GM23338 (cell line): ENCODE data around the gene DNAJB12. TPM values are rescaled to one million over a fixed set of nuclear protein-coding genes. Genes with fewer than 3 reads are reported as not detected.
"Not testable (repeated sequence)": the region's sequence is repeated elsewhere in the genome, so short reads cannot be mapped to it uniquely, and the experiment has no call there.

Experiments used
- ATAC-seq: fragments of 200-7000 bp; cut with Tn5 transposase; 3 replicates; pipeline ENCODE4 v1.9.1; 2020
- DNase-seq: peaks from one replicate; pipeline ENCODE4 v3.0.0-alpha.2; 2015; ENCODE audit warnings: low spot score
- H2AFZ ChIP-seq: fragments of 200-600 bp; sonication (generic); 2 replicates; pipeline ENCODE4 v1.8.0; 2016; ENCODE audit warnings: antibody characterized with exemption, mild to moderate bottlenecking, moderate library complexity
- H3F3A ChIP-seq: fragments of 200-600 bp; sonication (generic); replicated peaks from 2 replicates; pipeline ENCODE4 v1.8.0; 2017; ENCODE audit warnings: antibody characterized with exemption, mixed run types, low read depth
- H3K27ac ChIP-seq: fragments of 200-600 bp; sonication (generic); 2 replicates; pipeline ENCODE4 v1.6.1; 2016; ENCODE audit warnings: low read depth
- H3K27me3 ChIP-seq: fragments of 200-600 bp; sonication (generic); 2 replicates; pipeline ENCODE4 v1.8.0; 2016; ENCODE audit warnings: mild to moderate bottlenecking, mixed run types, moderate library complexity; ENCODE audit not compliant: insufficient read depth
- H3K36me3 ChIP-seq: fragments of 200-600 bp; sonication (generic); 2 replicates; pipeline ENCODE4 v1.8.0; 2016; ENCODE audit warnings: mild to moderate bottlenecking; ENCODE audit not compliant: insufficient read depth
- H3K4me1 ChIP-seq: fragments of 200-600 bp; sonication (generic); 2 replicates; pipeline ENCODE4 v1.8.0; 2016; ENCODE audit warnings: mild to moderate bottlenecking, moderate library complexity; ENCODE audit not compliant: insufficient read depth
- H3K4me2 ChIP-seq: fragments of 200-600 bp; sonication (generic); 2 replicates; pipeline ENCODE4 v1.7.1; 2017; ENCODE audit warnings: mixed run types
- H3K4me3 ChIP-seq: fragments of 200-600 bp; sonication (generic); 2 replicates; pipeline ENCODE4 v1.6.1; 2016; ENCODE audit warnings: mixed run types
- H3K79me2 ChIP-seq: fragments of 200-600 bp; sonication (generic); replicated peaks from 2 replicates; pipeline ENCODE4 v1.8.0; 2017; ENCODE audit warnings: mild to moderate bottlenecking; ENCODE audit not compliant: insufficient read depth
- H3K9me2 ChIP-seq: fragments of 200-600 bp; sonication (generic); 2 replicates; pipeline ENCODE4 v1.8.0; 2017; ENCODE audit not compliant: insufficient read depth
- H4K20me1 ChIP-seq: fragments of 200-600 bp; sonication (generic); replicated peaks from 2 replicates; pipeline ENCODE4 v1.8.0; 2017; ENCODE audit warnings: mild to moderate bottlenecking; ENCODE audit not compliant: insufficient read depth
- H3K27ac Mint-ChIP-seq: 2 replicates; pipeline ENCODE4 v1.8.0; 2020; ENCODE audit warnings: inconsistent platforms, mild to moderate bottlenecking, moderate library complexity, mixed read lengths
- H3K27me3 Mint-ChIP-seq: 3 replicates; pipeline ENCODE4 v1.8.0; 2022; ENCODE audit warnings: low read depth, mild to moderate bottlenecking, moderate library complexity, mixed read lengths, inconsistent platforms; ENCODE audit not compliant: insufficient read depth, poor library complexity
- H3K36me3 Mint-ChIP-seq: 3 replicates; pipeline ENCODE4 v1.8.0; 2021; ENCODE audit warnings: low read depth, mild to moderate bottlenecking, inconsistent platforms, moderate library complexity, mixed read lengths
- H3K4me1 Mint-ChIP-seq: 3 replicates; pipeline ENCODE4 v1.8.0; 2020; ENCODE audit warnings: mild to moderate bottlenecking, inconsistent platforms, mixed read lengths
- H3K4me3 Mint-ChIP-seq: 3 replicates; pipeline ENCODE4 v1.8.0; 2021; ENCODE audit warnings: moderate library complexity, mild to moderate bottlenecking, inconsistent platforms, mixed read lengths
- H3K9me3 Mint-ChIP-seq: 3 replicates; pipeline ENCODE4 v1.8.0; 2020; ENCODE audit warnings: moderate library complexity, mild to moderate bottlenecking, inconsistent platforms, mixed read lengths
- CTCF ChIP-seq, 2 experiments: fragments of 200-600 bp in 1 of 2; sonication (generic) in 1 of 2; conservative IDR thresholded peaks; 2 replicates each; pipeline versions ENCODE4 v1.5.1 to v1.6.1; 2016 to 2017; ENCODE audit warnings: antibody characterized with exemption in 2 of 2, low read depth in 2 of 2, mild to moderate bottlenecking in 2 of 2, moderate library complexity in 1 of 2
- EZH2phosphoT487 ChIP-seq: fragments of 200-600 bp; sonication (generic); IDR thresholded peaks from one replicate; pipeline ENCODE4 v1.8.1; 2018; ENCODE audit warnings: antibody characterized with exemption; ENCODE audit not compliant: unreplicated experiment
- JUNB ChIP-seq: IDR thresholded peaks from one replicate; pipeline ENCODE4 v1.6.1; 2016; ENCODE audit warnings: antibody characterized with exemption; ENCODE audit not compliant: unreplicated experiment
- POLR2AphosphoS5 ChIP-seq: IDR thresholded peaks from 2 replicates; pipeline ENCODE4 v1.6.1; 2016; ENCODE audit warnings: antibody characterized with exemption, low read depth
- ZNF114 ChIP-seq: fragments of 250-450 bp; sonication (Bioruptor Pico); IDR thresholded peaks from 2 replicates; pipeline ENCODE4 v1.5.0; 2020; ENCODE audit warnings: mild to moderate bottlenecking, moderate library complexity
- polyA plus RNA-seq: library from polyadenylated mRNA; unstranded; fragments of >200 nt; fragmentation: Nextera tagmentation; extraction: Ambion mirVana; gene quantifications from 2 replicates; pipeline ENCODE4 v1.2.1, GENCODE V29; 2016
- total RNA-seq: library from RNA; depleted of rRNA; stranded (reverse); fragments of >200 nt; shearing (Covaris generic); gene quantifications from 2 replicates; pipeline ENCODE4 v1.2.3, GENCODE V29; 2014

The DNAJB12 gene
- total and polyA plus RNA-seq, 2 experiments from 2014 or later = 12.8 to 16.0 TPM

- Mint-ChIP-seq H3K27ac (peak overlapping the region; percentile 65; the same call in 1 of the 2 replicates), H3K9me3 (no peaks in the 10 kb centered on the region), H3K36me3 (no peaks in the 10 kb centered on the region), H3K4me1 (peaks cover 24% of the 10 kb centered on the region), H3K4me3 (peak overlapping the region; percentile 74), H3K27me3 (peaks cover 8% of the 10 kb centered on the region)
- H3K27ac ChIP-seq = peak overlapping the region; percentile 72; the same call in 1 of the 2 replicates
- peaks cover 19% of the 10 kb centered on the region for H3F3A ChIP-seq
- H2AFZ ChIP-seq = 0 out of 2 replicates have a peak overlapping the region, but pooled peaks have one; percentile 66
- H3K4me2 ChIP-seq = peak overlapping the region; percentile 87
- H3K4me1 ChIP-seq = peaks cover 23% of the 10 kb centered on the region; the same call in 1 of the 2 replicates
- peak; percentile 10; the same call in 1 of the 2 replicates for TF ChIP-seq POLR2AphosphoS5
- TF ChIP-seq CTCF (conservative IDR thresholded peaks at IDR 0.05; ENCODE audit: low read depth in 2 of 2) = no peak
- H4K20me1 ChIP-seq = no peaks in the 10 kb centered on the region
- DNase-seq = peak; percentile 28
- H3K79me2 ChIP-seq = no peaks in the 10 kb centered on the region
- peak overlapping the region; percentile 89 for H3K4me3 ChIP-seq
- no peaks in the 10 kb centered on the region for H3K36me3 ChIP-seq
- H3K27me3 ChIP-seq = no peaks in the 10 kb centered on the region
- H3K9me2 ChIP-seq = no peaks in the 10 kb centered on the region
- ATAC-seq = peak; percentile 4
These were observed 57.4 kb downstream of the DNAJB12 start for GRCh38 chr10:72297281-72297804.

GRCh38 chr10:72296829-72297280 is 57.9 kb downstream of the DNAJB12 start:
- not testable (repeated sequence) for DNase-seq, H3K27me3 Mint-ChIP-seq, H3K9me3 Mint-ChIP-seq, H3K27me3 ChIP-seq, H3K79me2 ChIP-seq, H4K20me1 ChIP-seq, H2AFZ ChIP-seq, H3K9me2 ChIP-seq, H3K36me3 Mint-ChIP-seq, H3K36me3 ChIP-seq, ATAC-seq
- peaks cover 19% of the 10 kb centered on the region for H3F3A ChIP-seq
- H3K4me1 Mint-ChIP-seq = peaks cover 24% of the 10 kb centered on the region
- peaks cover 23% of the 10 kb centered on the region; the same call in 1 of the 2 replicates for H3K4me1 ChIP-seq
- peak overlapping the region; percentile 87 for H3K4me2 ChIP-seq
- H3K27ac Mint-ChIP-seq = peak overlapping the region; percentile 56; the same call in 1 of the 2 replicates
- peak overlapping the region; percentile 74 for H3K4me3 Mint-ChIP-seq
- H3K27ac ChIP-seq = peak overlapping the region; percentile 72; the same call in 1 of the 2 replicates
- H3K4me3 ChIP-seq = peak overlapping the region; percentile 89

- peak overlapping the region; percentile 62; the same call in 1 of the 2 replicates for H3K27ac Mint-ChIP-seq
- TF ChIP-seq POLR2AphosphoS5 (no peak; the same call in 1 of the 2 replicates), EZH2phosphoT487 (no peak), JUNB (no peak), ZNF114 (no peak)
- H2AFZ ChIP-seq = no peak overlapping the region
- peaks cover 20% of the 10 kb centered on the region for H3K4me1 Mint-ChIP-seq
- peaks cover 19% of the 10 kb centered on the region for H3F3A ChIP-seq
- no peak overlapping the region; the same call in 2 of the 3 replicates for H3K4me3 Mint-ChIP-seq
- H3K27ac ChIP-seq = peak overlapping the region; percentile 85
- H3K27me3 Mint-ChIP-seq = peaks cover 10% of the 10 kb centered on the region
- no peak for DNase-seq
- peak overlapping the region; percentile 57; the same call in 1 of the 2 replicates for H3K4me2 ChIP-seq
- no peaks in the 10 kb centered on the region for H3K36me3 ChIP-seq
- peaks cover 23% of the 10 kb centered on the region; the same call in 1 of the 2 replicates for H3K4me1 ChIP-seq
- H3K9me2 ChIP-seq = no peaks in the 10 kb centered on the region
- no peak for ATAC-seq
- no peak overlapping the region for H3K4me3 ChIP-seq
- no peaks in the 10 kb centered on the region; the same call in 2 of the 3 replicates for H3K36me3 Mint-ChIP-seq
- H3K9me3 Mint-ChIP-seq = no peaks in the 10 kb centered on the region
- no peaks in the 10 kb centered on the region for H4K20me1 ChIP-seq
- no peaks in the 10 kb centered on the region for H3K27me3 ChIP-seq
- no peaks in the 10 kb centered on the region for H3K79me2 ChIP-seq
These were observed 59.3 kb downstream of the DNAJB12 start for GRCh38 chr10:72295330-72295910.
